HG03565 (cell line): ENCODE results near the gene CCNL2.
"Not testable (repeated sequence)": the region's sequence is repeated elsewhere in the genome, so short reads cannot be mapped to it uniquely, and the experiment has no call there.

Experiments
- ATAC-seq: cut with Tn5 transposase; IDR thresholded peaks from one replicate; pipeline ENCODE4 v1.9.1; 2021; ENCODE audit warnings: mild to moderate bottlenecking, moderate library complexity; ENCODE audit not compliant: unreplicated experiment

Gene CCNL2

GRCh38 chr1:1402072-1402900 is 3.2 kb upstream of the CCNL2 start:
- ATAC-seq, result no peak

DNA sequence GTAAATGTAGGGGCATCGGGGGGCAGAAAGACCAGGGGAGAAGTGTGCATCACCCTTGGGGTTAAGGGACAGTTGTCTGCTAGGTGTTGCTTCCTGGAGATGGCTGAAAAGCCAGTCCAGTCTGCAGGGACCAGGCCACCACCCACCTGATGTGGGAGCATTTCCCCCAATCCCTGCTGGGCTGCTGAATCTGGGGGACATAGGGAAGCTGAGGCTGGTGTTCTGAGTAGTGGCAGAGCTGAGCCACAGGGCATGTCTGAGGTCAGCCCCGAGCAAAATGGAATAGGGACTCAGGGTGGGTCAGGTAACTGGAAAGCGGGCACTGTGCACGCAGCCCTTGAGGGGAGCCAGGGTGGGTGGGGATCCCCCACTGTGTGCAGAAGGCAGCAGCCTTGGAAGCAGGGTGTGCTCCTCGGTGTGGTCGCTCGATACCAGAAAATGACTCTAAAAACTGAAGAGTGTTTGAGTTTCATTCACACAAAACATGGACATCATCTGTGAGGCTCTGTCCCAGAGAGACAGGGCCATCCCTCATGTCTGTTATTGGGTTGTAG is 2.4 kb upstream of the CCNL2 start:
- no peak for ATAC-seq

DNA sequence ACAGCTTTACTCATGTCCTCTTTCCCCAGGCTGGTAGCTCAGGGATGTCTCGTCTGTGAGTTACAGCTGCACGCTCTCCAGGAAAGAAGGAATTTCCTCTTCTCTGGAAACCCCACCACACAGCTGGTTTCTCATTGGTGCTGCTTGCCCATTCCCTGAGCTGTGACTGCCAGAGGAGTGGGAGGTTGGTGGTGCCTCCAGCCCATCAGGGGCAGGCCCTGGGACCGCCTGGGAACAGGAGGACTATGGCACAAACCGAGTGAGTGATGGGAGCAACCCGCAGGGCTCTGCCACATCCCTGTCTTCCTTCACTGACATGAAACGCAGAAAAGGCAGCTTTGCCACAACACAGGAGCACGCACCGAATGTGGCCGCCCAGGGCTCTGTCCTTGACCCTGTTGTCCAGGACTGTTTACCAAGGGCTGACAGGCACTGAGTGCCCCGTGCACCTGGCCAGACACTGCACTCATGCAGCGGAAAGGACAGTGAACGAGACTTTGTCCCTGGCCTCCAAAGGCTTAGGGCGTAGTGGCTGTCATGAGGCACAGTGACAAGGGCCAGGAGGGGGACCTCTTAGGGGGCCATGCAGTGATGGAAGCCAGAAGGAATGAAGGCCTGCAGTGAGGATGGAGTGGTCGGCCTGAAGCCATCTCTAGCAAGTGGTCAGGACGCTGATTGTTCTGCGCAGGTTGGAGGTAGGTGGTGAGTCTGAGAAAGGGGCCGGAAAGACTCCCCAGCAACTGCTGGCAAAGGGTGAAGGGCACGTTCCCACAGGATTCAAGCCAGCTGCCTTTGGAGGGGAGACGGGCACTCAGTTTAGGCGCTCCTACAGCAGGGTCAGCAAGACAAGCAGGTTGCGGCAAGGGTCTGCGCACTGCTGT is 1.7 kb upstream of the CCNL2 start:
- no peak for ATAC-seq

- ATAC-seq, result no peak
Observed at GRCh38 chr1:1399872-1400575, 889 bp upstream of the CCNL2 start.

- ATAC-seq, result peak; percentile 15
Observed at GRCh38 chr1:1398677-1399186, 403 bp downstream of the CCNL2 start.

DNA sequence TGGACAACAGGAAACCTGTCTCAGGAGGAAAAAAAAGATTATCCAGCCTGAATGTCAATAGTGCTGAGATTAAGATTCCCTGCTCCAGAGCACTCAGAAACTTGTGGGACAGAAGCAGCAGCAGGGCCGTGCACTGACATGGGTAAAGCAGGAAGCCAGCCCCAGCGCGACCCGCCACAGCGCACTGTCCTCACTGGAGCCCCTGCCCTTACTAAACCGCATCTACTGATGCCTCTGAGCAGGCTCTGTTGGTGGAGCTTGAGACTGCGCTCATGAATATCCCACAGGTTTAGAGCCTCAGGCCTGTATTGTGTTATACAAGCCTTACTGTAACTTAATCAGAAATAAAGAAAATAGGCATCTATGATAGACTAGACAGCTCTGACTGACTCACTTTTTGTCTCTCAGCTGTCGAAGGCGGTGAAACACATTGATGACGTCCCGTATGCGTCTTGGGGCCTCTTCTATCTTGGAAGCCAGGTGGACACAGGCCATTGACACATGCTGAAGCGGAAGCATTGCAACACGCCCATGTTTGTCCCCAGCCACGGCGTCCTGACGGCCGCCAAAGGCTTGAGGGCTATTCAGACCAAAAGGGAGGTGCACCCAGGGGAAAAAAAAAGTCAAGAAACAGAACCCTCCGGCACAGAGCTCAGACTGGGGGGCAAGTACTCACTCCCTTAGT is 1.2 kb downstream of the CCNL2 start:
- no peak for ATAC-seq

DNA sequence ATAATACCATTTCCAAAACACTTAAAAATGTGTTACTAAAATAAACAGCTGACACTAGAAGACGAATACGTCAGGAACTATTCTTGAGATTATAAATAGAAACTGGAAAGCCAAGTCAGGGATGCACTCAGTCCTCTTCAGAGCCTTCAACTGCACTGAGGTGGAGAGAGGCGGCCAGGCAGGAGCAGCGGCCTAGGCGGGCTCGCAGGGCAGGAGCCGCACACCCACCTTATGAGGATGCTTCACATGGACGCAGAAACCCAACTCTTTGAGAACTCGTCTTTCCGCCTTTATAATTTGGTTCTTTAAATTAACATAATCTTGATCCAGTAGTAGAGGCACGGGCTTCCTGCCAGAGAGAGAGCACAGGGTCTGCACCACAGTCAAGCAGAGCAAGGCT is 4.0 kb downstream of the CCNL2 start:
- ATAC-seq, result no peak

GRCh38 chr1:1394116-1394515 is 5.0 kb downstream of the CCNL2 start:
- ATAC-seq, result no peak

- no peak for ATAC-seq
Observed at GRCh38 chr1:1393428-1393827, 5.7 kb downstream of the CCNL2 start.

DNA sequence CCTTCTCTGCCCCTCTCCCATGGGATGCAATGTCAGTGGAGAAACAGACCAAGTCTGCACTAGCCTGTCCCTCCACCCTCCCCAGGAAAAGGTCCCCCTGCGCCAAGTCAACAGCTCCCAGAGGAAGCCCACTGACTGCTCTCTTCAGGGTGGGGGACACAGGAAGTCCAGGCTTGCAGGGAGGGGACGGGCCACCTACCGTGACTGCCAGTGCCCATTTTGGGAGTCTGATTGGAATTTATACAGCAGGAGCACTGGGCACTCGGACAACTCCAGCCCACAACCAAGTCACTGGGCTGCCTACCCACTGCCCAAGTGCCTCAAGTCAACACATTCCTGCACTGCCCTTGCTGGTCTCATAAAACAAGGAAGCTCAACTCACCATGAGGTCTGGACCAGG is 6.1 kb downstream of the CCNL2 start:
- ATAC-seq, result no peak

DNA sequence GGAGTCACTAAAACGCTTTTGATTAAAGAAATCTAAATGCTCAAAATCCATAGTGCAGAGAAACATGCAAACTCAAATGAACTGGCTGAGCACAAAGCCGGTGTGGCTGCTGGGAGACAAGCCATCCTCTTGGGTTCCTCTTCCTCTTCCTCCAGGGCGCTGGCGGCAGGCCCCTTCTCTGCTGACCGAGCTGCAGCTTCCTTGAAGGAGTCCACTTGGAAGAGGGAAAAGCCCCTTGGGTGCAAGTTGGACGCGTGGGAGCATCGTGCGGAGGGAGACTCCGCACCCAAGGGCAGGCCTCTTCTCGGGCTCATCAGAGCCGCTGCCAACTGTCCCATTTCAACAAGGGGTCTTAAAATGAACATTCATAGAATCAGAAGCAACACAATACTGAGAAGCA is 7.9 kb downstream of the CCNL2 start:
- no peak for ATAC-seq

GRCh38 chr1:1390675-1391074 is 8.5 kb downstream of the CCNL2 start:
- no peak for ATAC-seq

DNA sequence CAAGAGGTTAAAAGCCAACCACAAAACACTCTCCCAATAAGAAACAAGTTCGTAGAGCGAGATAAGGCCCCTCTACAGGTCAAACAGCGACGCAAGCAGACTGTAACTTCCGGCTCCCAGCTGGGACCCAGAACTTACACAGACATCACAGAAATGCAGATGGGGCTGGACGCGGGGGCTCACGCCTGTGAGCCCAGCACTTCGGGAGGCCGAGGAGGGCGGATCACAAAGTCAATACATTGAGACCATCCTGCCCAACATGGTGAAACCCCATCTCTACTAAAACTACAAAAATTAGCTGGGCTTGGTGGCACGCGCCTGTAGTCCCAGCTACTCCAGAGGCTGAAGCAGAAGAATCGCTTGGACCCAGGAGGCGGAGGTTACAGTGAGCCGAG is 11.1 kb downstream of the CCNL2 start:
- no peak for ATAC-seq

- ATAC-seq, result no peak
Observed at GRCh38 chr1:1387098-1388077, 11.7 kb downstream of the CCNL2 start.

GRCh38 chr1:1385931-1386330 is 13.2 kb downstream of the CCNL2 start:
- no peak for ATAC-seq

- not testable (repeated sequence) for ATAC-seq
Observed at GRCh38 chr1:1385339-1385738, 13.8 kb downstream of the CCNL2 start.

- no peak for ATAC-seq
Observed at GRCh38 chr1:1381294-1381693, 17.8 kb downstream of the CCNL2 start.

GRCh38 chr1:1380860-1381259 is 18.3 kb downstream of the CCNL2 start:
- no peak for ATAC-seq

DNA sequence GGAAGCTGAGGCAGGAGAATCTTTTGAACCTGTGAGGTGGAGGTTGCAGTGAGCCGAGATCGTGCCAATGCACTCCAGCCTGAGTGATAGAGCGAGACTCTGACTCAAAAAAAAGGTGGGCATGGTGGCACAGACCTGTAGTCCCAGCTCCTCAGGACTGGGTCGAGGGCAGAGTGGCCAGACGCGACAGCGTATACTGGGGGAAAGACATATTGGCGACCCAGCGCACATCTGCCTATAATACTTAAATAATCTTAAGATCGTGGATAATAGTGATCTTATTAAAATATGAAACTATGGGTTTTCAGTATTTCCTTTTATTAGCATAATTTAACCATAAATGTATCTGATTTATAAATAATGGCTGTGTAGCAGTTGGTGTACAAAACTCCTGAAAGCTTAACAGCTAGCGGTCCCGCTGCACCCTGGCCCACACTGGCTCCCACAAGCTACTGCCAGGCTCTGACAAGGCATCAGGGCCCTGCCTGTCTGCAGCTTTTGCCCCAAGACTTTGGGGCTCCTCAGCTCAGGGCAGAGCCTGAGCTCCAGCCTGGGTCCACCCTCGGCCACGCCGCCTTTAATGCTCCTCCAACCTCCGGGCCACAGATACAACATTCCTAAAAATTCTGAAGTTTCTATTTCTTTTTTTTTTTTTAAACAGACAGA is 21.5 kb downstream of the CCNL2 start:
- ATAC-seq, result no peak
